HepG2 (cell line): ENCODE results near the gene GCC1. TPM values are rescaled to one million over a fixed set of nuclear protein-coding genes. Genes with fewer than 3 reads are reported as not detected.

Experiments
- BHLHE40 ChIP-seq: IDR thresholded peaks from 2 replicates; pipeline ENCODE4 v1.6.1; 2011; ENCODE audit warnings: low read length, improper control_type of control experiment
- CBX2 ChIP-seq, 2 experiments: fragments of 200-600 bp in 1 of 2; sonication (generic); formaldehyde crosslinking in 1 of 2; IDR thresholded peaks; 2 replicates each; pipeline versions ENCODE4 v1.7.0 to v1.8.1; 2018 to 2022; ENCODE audit warnings: low read depth in 2 of 2, low read length in 1 of 2, mild to moderate bottlenecking in 1 of 2, missing genetic modification reagents in 1 of 2
- DNMT1 ChIP-seq: sonication (generic); formaldehyde crosslinking; IDR thresholded peaks from 2 replicates; pipeline ENCODE4 v1.5.1; 2020; ENCODE audit warnings: mild to moderate bottlenecking, missing genetic modification reagents
- HNF4A ChIP-seq: sonication (generic); formaldehyde crosslinking; IDR thresholded peaks from 2 replicates; pipeline ENCODE4 v1.4.0; 2020; ENCODE audit warnings: missing genetic modification reagents
- MXI1 ChIP-seq: IDR thresholded peaks from 3 replicates; pipeline ENCODE4 v1.6.1; 2012; ENCODE audit warnings: low read depth, low read length, inconsistent platforms, borderline replicate concordance
- RAD21 ChIP-seq: fragments of 450-650 bp; formaldehyde crosslinking; IDR thresholded peaks from 2 replicates; pipeline ENCODE4 v1.5.0; 2020; ENCODE audit warnings: mild to moderate bottlenecking
- SIN3B ChIP-seq: fragments of 150-350 bp; IDR thresholded peaks from 2 replicates; pipeline ENCODE4 v1.6.1; 2014; ENCODE audit warnings: low read length
- TOE1 ChIP-seq: sonication (generic); formaldehyde crosslinking; IDR thresholded peaks from 2 replicates; pipeline ENCODE4 v1.4.0; 2020; ENCODE audit warnings: mild to moderate bottlenecking, missing genetic modification reagents
- ZFP1 ChIP-seq: IDR thresholded peaks from 2 replicates; pipeline ENCODE4 v1.6.1; 2016
- ZNF124 ChIP-seq: sonication (generic); formaldehyde crosslinking; IDR thresholded peaks from 2 replicates; pipeline ENCODE4 v1.4.0; 2020; ENCODE audit warnings: missing genetic modification reagents
- ZNF572 ChIP-seq: sonication (generic); formaldehyde crosslinking; IDR thresholded peaks from 2 replicates; pipeline ENCODE4 v1.5.1; 2020; ENCODE audit warnings: mild to moderate bottlenecking, missing genetic modification reagents
- polyA plus RNA-seq, 8 experiments: library from polyadenylated mRNA; depleted of rRNA in 3 of 8; stranded (reverse) in 7 of 8; unstranded in 1 of 8; fragments of >200 nt; fragmentation: Illumina TruSeq in 4 of 8; extraction: Trizol in 4 of 8; gene quantifications; 2 replicates each; pipeline versions ENCODE4 v1.2.1 to v1.2.3, GENCODE V29; 2011 to 2016; ENCODE audit warnings: low read depth in 4 of 8, missing spikeins in 1 of 8, mixed read lengths in 1 of 8; ENCODE audit not compliant: insufficient read depth in 1 of 8
- total RNA-seq, 5 experiments: library from RNA; depleted of rRNA; stranded (reverse); fragments of >200 nt; fragmentation: Illumina TruSeq; extraction: Trizol; gene quantifications; 2 replicates each; pipeline ENCODE4 v1.2.3, GENCODE V29; 2016; ENCODE audit warnings: low read depth in 1 of 5
- TF ChIP-seq, protein P1 (sequence below): sonication (generic); formaldehyde crosslinking; IDR thresholded peaks from 2 replicates; pipeline ENCODE4 v1.8.1; 2023; ENCODE audit warnings: mild to moderate bottlenecking, missing genetic modification reagents
- TF ChIP-seq, protein P2 (sequence below): sonication (generic); IDR thresholded peaks from 2 replicates; pipeline ENCODE4 v1.6.1; 2016; ENCODE audit warnings: low read depth, borderline replicate concordance
- TF ChIP-seq, protein P3 (sequence below): sonication (generic); formaldehyde crosslinking; IDR thresholded peaks from 2 replicates; pipeline ENCODE4 v1.4.0; 2020; ENCODE audit warnings: missing genetic modification reagents, borderline replicate concordance
- TF ChIP-seq, protein P4 (sequence below): sonication (generic); formaldehyde crosslinking; IDR thresholded peaks from 2 replicates; pipeline ENCODE4 v1.8.0; 2022; ENCODE audit warnings: missing genetic modification reagents, low read depth, mild to moderate bottlenecking, borderline replicate concordance
- TF ChIP-seq, protein P5 (sequence below): sonication (generic); formaldehyde crosslinking; IDR thresholded peaks from 2 replicates; pipeline ENCODE4 v1.8.0; 2022; ENCODE audit warnings: mild to moderate bottlenecking, missing genetic modification reagents, moderate library complexity
- TF ChIP-seq, protein P6 (sequence below): IDR thresholded peaks from 2 replicates; pipeline ENCODE4 v1.4.0; 2020; ENCODE audit warnings: mild to moderate bottlenecking, missing genetic modification reagents
- TF ChIP-seq, protein P7 (sequence below), 2 experiments: fragments of 450-650 bp in 1 of 2; sonication (generic) in 1 of 2; formaldehyde crosslinking; IDR thresholded peaks; 2 replicates each; pipeline versions ENCODE4 v1.5.0 to v1.8.0; 2020 to 2022; ENCODE audit warnings: mild to moderate bottlenecking in 1 of 2, missing genetic modification reagents in 1 of 2

GCC1 gene
- total and polyA plus RNA-seq, 2 of the 13 experiments (the other 11 are each of a cell fraction or from before 2014, with no cell fraction given): 2.5 to 15.3 TPM

DNA sequence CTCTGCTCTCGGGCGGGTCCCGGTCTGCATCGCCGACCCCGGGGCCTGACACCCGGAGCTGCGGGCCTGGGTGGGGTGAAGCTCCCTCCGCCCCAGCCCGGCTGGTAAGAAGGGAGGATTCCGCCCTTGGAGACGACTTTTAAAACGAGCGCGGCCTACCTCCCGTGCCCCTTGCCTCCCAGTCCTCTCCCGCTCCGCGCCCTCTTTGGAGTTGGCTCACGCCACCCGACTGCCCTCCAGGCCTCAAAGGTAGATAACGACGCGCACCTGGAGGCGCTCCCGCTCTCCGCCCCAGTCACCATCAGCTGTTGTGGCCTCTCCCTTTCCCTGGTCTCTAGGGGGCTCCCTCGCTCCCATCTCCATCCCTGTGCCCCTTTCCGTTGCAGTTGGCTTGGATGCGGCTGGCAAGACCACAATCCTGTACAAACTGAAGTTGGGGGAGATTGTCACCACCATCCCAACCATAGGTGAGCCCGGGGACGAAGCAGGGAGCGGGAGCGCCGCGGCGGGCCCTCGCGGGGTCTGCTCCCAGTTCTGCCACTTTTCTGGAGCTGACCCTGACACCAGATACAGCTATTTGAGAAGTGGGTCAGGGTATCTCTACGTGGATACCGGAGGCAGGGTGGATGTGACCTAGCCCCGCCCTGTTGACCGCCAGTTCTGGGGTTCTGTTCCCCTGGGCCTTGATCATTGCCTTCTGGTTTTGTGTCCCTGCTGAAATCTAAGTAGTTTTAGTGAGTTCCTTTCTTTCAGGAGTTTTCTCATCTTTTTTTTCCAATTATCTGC lies 3.5 kb upstream of the GCC1 start (continued):
- TF ChIP-seq, protein P1, sequence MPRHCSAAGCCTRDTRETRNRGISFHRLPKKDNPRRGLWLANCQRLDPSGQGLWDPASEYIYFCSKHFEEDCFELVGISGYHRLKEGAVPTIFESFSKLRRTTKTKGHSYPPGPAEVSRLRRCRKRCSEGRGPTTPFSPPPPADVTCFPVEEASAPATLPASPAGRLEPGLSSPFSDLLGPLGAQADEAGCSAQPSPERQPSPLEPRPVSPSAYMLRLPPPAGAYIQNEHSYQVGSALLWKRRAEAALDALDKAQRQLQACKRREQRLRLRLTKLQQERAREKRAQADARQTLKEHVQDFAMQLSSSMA (CRISPR knock-in tag): no peak
- TF ChIP-seq, protein P2, sequence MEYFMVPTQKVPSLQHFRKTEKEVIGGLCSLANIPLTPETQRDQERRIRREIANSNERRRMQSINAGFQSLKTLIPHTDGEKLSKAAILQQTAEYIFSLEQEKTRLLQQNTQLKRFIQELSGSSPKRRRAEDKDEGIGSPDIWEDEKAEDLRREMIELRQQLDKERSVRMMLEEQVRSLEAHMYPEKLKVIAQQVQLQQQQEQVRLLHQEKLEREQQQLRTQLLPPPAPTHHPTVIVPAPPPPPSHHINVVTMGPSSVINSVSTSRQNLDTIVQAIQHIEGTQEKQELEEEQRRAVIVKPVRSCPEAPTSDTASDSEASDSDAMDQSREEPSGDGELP: peak; percentile 99
- TF ChIP-seq TOE1: no peak
- TF ChIP-seq DNMT1 (CRISPR knock-in tag): no peak
- TF ChIP-seq RAD21 (CRISPR knock-in tag): peak; percentile 34; the same call in 1 of the 2 replicates
- TF ChIP-seq, protein P3, sequence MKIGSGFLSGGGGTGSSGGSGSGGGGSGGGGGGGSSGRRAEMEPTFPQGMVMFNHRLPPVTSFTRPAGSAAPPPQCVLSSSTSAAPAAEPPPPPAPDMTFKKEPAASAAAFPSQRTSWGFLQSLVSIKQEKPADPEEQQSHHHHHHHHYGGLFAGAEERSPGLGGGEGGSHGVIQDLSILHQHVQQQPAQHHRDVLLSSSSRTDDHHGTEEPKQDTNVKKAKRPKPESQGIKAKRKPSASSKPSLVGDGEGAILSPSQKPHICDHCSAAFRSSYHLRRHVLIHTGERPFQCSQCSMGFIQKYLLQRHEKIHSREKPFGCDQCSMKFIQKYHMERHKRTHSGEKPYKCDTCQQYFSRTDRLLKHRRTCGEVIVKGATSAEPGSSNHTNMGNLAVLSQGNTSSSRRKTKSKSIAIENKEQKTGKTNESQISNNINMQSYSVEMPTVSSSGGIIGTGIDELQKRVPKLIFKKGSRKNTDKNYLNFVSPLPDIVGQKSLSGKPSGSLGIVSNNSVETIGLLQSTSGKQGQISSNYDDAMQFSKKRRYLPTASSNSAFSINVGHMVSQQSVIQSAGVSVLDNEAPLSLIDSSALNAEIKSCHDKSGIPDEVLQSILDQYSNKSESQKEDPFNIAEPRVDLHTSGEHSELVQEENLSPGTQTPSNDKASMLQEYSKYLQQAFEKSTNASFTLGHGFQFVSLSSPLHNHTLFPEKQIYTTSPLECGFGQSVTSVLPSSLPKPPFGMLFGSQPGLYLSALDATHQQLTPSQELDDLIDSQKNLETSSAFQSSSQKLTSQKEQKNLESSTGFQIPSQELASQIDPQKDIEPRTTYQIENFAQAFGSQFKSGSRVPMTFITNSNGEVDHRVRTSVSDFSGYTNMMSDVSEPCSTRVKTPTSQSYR: peak; percentile 13
- no peak; the same call in 2 of the 3 replicates for TF ChIP-seq MXI1
- peak; percentile 36; the same call in 1 of the 2 replicates for TF ChIP-seq ZFP1 (CRISPR knock-in tag)
- no peak for TF ChIP-seq CBX2 (IDR thresholded peaks at IDR 0.05; ENCODE audit: low read depth, low read length)
- no peak for TF ChIP-seq CBX2 (CRISPR knock-in tag; IDR thresholded peaks at IDR 0.05; ENCODE audit: low read depth)
- TF ChIP-seq, protein P4, sequence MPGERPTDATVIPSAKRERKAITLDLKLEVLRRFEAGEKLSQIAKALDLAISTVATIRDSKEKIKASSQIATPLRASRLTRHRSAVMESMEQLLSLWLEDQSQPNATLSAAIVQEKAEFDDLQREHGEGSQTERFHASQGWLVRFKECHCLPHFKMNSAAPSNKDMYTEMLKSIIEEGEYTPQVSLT (CRISPR knock-in tag): no peak
- TF ChIP-seq, protein P5, sequence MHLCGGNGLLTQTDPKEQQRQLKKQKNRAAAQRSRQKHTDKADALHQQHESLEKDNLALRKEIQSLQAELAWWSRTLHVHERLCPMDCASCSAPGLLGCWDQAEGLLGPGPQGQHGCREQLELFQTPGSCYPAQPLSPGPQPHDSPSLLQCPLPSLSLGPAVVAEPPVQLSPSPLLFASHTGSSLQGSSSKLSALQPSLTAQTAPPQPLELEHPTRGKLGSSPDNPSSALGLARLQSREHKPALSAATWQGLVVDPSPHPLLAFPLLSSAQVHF: no peak
- TF ChIP-seq SIN3B: no peak
- no peak for TF ChIP-seq HNF4A
- TF ChIP-seq, protein P6, sequence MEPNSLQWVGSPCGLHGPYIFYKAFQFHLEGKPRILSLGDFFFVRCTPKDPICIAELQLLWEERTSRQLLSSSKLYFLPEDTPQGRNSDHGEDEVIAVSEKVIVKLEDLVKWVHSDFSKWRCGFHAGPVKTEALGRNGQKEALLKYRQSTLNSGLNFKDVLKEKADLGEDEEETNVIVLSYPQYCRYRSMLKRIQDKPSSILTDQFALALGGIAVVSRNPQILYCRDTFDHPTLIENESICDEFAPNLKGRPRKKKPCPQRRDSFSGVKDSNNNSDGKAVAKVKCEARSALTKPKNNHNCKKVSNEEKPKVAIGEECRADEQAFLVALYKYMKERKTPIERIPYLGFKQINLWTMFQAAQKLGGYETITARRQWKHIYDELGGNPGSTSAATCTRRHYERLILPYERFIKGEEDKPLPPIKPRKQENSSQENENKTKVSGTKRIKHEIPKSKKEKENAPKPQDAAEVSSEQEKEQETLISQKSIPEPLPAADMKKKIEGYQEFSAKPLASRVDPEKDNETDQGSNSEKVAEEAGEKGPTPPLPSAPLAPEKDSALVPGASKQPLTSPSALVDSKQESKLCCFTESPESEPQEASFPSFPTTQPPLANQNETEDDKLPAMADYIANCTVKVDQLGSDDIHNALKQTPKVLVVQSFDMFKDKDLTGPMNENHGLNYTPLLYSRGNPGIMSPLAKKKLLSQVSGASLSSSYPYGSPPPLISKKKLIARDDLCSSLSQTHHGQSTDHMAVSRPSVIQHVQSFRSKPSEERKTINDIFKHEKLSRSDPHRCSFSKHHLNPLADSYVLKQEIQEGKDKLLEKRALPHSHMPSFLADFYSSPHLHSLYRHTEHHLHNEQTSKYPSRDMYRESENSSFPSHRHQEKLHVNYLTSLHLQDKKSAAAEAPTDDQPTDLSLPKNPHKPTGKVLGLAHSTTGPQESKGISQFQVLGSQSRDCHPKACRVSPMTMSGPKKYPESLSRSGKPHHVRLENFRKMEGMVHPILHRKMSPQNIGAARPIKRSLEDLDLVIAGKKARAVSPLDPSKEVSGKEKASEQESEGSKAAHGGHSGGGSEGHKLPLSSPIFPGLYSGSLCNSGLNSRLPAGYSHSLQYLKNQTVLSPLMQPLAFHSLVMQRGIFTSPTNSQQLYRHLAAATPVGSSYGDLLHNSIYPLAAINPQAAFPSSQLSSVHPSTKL (CRISPR knock-in tag): 0 out of 2 replicates have a peak, but pooled peaks have one; percentile 22
- TF ChIP-seq, protein P7, sequence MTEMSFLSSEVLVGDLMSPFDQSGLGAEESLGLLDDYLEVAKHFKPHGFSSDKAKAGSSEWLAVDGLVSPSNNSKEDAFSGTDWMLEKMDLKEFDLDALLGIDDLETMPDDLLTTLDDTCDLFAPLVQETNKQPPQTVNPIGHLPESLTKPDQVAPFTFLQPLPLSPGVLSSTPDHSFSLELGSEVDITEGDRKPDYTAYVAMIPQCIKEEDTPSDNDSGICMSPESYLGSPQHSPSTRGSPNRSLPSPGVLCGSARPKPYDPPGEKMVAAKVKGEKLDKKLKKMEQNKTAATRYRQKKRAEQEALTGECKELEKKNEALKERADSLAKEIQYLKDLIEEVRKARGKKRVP (CRISPR knock-in tag; IDR thresholded peaks at IDR 0.05): no peak
- TF ChIP-seq ZNF572 (CRISPR knock-in tag): 0 out of 2 replicates have a peak, but pooled peaks have one; percentile 62
- TF ChIP-seq ZNF124 (CRISPR knock-in tag): no peak
- TF ChIP-seq BHLHE40: no peak
